GM12801 (cell line): ENCODE data around the gene COBL.

ENCODE experiments used
- TF ChIP-seq, protein P1 (sequence below): IDR thresholded peaks from one replicate; pipeline ENCODE4 v1.5.1; 2011; ENCODE audit warnings: control low read depth; ENCODE audit not compliant: insufficient read length; ENCODE audit errors: extremely low read depth

COBL gene

DNA sequence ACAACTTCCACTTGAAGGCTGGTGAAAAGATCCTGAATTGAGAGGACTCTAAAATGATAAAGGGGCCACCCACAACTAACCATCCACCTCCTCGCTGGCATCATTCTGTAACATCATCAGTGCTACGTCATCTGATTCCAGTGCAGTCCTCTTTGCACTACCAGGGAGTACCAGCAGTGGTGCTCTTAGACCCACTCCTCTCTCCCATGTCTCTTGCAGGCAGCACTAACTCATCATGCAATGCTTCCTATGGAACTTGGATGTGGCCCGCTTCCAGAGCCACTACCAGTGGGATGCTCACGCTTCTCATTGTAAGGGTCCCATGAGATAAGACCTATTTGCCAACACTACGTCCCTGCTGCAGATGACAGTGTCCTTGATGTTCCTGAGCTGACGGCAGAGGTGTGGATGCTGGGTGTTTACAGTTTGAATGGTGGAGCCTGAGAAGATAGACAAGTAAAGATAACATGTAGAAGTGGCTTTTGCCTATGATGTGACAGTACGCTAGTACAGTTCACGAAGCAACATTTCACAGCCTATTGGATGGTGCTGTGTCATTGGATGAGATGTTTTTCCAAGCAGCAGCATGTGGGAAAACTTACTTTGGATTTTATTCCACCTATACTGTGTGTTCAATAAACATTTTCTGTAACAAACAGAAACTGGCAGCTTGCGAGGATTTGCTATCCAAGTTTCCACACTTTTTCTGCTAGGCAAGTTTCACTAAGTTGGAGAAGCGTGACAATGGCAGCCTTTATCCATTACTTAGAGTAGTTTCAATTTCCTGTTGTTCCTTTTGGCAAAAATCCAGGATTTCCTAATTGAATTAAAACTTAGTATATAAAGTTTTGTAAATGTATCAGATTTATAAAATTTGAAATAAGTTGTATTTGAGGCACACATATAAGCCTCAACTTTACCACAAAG, 35.8 kb upstream of the COBL start:
- TF ChIP-seq, protein P1, sequence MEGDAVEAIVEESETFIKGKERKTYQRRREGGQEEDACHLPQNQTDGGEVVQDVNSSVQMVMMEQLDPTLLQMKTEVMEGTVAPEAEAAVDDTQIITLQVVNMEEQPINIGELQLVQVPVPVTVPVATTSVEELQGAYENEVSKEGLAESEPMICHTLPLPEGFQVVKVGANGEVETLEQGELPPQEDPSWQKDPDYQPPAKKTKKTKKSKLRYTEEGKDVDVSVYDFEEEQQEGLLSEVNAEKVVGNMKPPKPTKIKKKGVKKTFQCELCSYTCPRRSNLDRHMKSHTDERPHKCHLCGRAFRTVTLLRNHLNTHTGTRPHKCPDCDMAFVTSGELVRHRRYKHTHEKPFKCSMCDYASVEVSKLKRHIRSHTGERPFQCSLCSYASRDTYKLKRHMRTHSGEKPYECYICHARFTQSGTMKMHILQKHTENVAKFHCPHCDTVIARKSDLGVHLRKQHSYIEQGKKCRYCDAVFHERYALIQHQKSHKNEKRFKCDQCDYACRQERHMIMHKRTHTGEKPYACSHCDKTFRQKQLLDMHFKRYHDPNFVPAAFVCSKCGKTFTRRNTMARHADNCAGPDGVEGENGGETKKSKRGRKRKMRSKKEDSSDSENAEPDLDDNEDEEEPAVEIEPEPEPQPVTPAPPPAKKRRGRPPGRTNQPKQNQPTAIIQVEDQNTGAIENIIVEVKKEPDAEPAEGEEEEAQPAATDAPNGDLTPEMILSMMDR = no peak

DNA sequence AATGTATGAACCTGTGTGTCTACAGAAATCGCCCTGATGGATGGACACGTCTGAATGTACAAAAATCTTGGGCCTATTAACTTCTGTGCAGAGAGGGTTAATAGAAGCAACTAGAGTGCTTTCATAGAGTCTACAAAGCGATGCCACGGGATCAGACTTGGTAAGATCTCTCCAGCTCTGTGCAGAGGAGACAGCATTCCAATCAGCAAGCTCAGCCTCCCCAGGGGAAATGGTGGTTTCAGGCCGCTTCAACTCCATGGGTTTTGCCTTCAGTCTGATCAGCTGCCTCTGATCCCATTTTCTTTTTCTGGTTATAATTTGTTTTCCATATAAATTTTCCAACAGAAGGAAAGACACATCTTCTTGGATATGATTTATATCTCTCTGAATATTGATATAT, 35.1 kb upstream of the COBL start:
- TF ChIP-seq, protein P1 = no peak

DNA sequence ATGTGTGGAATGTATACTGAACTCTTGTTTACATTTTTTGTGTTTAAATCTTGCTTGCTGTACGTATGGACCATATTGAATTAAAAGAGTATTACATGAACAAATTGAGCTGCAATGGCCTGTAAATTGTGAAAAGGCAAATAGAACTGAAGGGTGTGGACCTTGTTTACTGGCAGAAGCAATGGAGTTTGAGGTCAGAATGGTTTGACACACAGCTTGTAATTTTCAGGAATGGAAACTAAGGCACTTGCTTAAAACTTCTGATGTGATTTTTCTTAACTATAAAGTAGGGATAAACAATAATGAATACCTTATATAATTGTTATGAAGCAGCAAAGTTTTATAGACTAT, 33.9 kb upstream of the COBL start:
- TF ChIP-seq, protein P1 = no peak

DNA sequence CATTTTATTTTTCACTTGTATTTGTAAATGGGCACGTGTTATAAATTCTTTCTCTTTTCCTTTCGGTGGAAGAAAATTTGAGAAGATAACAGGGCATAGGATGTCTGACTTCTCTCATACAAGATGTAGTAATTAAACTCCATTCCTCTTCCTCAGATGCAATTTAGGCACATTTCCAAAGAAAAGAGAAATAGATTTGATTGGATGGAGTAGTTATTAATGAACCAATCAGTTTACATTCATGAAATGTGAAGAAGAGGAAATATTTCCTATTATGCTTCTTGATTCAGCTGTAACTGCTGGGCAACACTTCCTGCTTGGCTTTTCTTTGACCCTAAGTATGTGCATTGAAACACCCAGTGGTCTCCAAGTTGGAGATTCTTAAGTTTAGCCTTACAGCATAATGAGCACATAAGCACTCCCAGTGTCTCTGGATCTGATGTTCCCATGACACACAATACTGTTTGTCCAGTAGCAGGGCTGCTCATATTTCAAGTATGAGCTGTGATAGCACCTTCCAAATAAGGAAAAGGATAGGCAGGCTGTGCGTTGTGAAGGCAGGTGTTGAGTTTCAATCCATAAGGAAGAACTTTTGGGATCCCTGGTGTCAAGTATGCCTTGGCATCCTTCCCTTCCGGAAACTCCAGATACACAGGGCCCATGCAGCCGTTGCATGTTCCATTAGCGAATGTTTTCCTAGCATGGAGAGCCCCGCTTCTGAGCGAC, 33.4 kb upstream of the COBL start:
- TF ChIP-seq, protein P1 = no peak

DNA sequence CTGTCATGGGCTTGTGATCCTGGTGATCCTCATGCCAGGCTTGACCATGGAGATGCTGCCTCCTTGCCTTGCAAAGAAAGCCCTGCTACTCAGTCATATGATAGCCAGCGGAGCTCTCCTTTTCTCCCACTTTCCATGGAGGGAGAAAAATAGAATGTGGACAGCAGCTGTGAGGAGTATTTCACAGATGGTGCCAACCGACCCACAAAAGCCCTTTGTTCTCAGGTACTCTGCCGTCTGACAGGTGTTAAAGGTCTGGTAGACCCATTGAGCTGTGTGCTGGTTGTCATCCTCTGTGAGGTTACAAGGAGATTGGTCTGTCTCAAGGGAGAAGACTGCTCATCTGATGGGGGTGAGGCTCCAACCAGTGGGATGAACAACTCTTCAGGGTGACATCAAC, 29.5 kb upstream of the COBL start:
- TF ChIP-seq, protein P1 = no peak

DNA sequence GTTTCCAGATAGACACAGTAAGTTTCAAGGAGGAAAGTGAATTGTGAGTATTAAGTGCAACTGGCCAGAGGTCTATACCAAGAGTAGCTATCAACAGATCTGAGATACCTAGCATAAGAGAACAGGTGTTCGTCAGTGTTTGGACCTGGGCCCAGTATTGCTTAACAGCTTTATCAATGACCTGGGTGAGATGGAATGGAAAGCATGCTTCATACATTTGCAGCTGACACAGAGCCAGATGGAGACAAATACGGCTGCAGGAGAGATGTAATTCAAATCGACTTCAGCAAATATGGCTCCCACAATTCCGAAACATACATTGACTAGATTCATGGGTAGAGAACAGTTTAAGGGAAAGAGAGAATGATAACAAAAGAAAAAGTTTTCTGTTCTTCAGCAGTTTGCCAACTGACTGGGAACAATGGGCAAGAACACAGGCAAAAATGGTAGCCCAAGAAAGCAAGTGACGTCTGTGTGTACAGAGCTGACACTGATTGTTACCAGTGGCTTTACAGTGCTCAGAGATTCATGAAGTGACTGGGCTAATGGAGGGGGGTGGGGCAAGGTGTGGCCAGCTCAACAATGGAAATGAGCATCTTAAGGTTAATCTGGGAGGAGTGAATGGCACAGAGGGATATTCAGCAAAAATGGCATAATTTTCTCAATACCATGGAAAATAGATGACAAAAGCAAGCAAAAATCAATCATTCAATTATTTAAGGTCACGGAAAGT, 28.0 kb upstream of the COBL start:
- TF ChIP-seq, protein P1 = no peak

DNA sequence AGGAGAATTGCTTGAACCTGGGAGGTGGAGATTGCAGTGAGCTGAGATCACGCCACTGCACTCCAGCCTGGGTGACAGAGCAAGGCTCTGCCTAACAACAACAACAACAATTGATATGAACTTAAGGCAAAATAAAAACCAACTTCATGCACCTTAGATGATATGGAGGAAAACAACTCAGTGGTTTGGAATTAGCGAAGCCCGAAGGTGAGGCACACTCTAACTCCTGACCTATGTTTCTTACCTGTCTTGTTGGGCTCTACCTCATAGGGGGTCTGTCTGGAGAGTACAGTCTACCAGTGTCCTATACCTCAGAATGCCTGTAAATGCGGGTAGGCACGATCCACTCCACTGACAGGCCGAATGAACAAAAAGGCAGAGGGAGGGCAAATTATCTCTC, 24.3 kb upstream of the COBL start:
- TF ChIP-seq, protein P1 = no peak
